GM21515 (cell line): ENCODE results near the gene SVEP1.
A peak's percentile ranks its signal among the peaks of the same experiment; 100 is the strongest.
"Not testable (repeated sequence)": the region's sequence is repeated elsewhere in the genome, so short reads cannot be mapped to it uniquely, and the experiment has no call there.

Experiments
- ATAC-seq: cut with Tn5 transposase; IDR thresholded peaks from one replicate; pipeline ENCODE4 v1.9.1; 2021; ENCODE audit not compliant: unreplicated experiment

Gene SVEP1

DNA sequence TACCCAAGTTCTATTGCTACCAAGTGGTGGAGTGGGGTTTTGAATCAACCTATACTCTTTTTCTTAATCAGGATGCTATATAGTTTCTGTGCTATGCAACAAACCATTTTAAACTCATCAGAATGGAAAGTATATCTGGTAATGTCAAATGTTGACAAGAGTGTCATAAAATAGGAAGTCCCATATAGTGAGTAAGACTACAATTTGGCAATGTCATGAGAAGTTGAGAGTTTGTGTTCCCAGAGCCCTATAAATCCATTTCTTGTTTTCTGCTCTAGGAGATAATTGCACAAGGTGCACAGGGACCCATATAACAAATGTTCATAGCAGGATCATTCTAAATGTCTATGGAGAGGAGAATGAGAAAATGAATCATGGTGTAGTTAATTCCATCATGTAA is 132.1 kb downstream of the SVEP1 start:
- ATAC-seq: no peak

DNA sequence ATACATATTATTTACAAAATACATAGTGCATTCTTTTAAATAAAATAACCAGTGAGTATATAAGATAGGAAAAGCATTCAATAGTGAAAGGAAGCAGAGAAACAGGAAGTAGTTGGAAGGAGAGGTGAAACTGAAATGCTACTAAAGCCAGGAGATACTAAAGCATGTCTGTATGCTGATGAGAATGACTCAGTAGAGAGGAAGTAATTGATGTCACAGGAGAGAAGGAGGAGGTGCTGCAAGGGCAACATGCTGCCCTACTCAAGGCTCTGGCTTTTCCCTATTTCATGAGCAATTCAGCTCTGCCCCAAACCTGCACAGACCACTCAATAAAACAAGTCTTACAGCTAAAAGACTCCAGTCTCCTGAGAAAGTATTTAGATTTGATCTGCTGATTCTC is 133.4 kb downstream of the SVEP1 start:
- no peak for ATAC-seq

DNA sequence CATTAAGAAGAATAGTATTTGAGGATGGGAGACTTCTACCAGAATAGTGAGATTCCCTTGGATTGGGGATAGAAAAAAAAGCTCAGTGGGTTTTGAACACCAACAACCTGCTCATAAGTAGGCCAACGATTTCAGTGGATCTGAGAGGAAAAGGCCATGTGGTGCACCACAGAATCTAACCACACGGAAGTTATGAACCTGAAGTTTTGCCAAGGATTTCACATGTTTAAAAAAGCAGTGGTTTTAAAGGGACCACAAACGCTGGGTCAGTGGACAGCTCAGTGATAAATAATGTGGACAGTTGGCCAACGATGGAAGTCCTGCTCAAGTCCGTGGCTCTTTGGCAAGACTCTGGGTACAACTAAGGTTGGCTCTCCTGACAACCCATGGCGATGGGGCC is 134.6 kb downstream of the SVEP1 start:
- ATAC-seq: no peak

DNA sequence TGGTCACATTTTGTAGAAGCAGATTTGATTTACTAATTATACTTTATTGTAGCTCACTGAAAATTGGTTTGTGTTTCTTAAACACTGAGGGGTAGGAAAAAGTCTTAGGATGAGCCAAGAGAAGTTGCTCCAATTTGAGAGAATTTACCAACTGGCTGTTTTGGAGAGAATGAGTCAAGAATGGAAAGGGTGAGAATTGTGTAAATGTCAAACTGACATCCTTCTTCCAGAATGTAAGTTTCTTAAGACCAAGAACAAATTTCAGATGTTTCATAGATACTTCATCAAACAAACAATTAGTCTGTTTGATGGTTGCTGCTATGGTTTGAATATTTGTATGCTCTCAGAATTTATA is 135.7 kb downstream of the SVEP1 start:
- ATAC-seq: no peak

DNA sequence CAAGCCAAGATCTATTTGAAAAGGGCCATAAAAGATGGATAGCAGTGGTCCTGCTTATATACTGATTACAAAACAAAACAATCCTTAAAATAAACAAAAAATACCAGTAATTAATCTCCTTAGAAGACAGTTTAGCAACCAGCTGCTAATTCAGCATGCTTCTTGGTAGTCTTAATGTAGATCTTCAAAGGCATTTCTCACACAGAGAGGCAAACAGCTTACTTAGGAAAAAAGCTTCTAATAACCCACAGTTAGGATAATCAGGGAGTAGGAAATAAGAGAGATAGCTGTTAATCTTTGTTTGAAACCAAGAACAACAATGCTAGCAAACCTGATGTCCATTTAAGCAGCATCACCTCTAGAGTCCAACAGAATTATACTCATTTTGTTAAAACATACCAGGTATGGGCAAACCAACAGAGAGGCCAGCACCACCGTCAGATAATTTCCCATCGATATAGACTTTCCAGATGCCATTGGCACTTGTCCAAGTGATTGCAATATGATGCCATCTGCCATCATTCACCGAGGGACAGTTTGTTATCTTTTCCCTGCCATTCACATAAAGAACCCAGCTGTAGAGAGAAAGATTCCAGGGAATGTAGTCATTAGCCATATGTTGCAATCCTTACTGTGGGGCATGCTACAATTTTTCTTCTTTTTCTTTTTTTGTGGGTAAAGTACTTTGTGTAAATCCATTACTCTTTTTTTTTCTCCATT is 136.2 kb downstream of the SVEP1 start:
- ATAC-seq: no peak

DNA sequence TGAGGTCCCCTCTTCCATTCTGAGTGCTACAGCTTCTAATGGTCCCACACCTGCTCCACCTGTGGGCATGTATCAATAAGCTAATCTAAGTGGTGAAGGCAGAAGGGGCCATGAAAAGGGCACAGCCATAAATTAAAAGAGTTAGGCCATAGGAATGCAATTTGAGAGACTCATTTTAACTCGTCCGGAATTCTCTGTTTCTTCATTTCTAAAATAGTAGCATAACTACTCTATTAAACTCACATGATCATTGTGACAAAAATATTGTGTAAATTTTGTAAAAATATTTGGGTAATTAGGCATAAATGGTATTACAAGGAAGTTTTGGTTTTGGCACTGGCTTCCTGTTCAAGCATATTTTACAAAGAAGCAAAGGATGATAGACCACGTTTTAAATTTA is 138.7 kb downstream of the SVEP1 start:
- no peak for ATAC-seq

DNA sequence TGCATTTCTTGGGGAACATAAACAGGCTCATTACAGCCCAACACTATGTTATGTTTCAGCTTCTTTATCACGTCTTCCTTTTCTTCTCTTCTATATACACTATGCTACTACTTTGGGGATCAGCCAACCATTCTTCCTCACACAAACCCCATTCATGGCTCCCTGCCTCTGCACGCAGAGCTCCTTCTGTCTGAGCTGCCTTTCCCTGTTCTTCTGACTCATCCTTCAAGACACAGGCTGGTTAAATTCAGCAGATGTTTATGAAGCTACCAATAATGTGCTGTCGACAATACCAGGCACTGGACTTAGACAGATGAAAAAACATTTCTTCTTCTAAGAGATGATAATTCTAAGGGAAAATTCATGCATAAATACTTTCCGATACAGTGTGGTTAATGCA is 139.4 kb downstream of the SVEP1 start:
- no peak for ATAC-seq

DNA sequence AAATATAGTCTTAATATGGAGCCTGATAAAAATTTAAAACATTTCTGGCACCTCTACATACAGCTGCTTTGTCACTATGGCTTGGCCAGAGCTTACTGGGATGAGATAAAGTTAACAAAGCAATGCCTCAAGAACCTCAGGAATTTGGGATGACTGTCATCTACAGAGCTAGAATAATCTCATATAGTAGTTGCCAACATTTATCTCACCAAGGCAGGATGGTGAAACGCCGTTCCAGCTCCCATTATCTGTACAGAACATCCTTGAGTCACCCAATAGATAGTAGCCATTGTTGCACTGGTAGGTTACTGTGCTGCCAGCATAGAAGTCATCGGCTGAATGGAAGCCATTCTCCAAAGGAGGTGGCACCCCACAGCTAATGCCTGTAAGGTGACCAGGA is 147.3 kb downstream of the SVEP1 start:
- no peak for ATAC-seq

DNA sequence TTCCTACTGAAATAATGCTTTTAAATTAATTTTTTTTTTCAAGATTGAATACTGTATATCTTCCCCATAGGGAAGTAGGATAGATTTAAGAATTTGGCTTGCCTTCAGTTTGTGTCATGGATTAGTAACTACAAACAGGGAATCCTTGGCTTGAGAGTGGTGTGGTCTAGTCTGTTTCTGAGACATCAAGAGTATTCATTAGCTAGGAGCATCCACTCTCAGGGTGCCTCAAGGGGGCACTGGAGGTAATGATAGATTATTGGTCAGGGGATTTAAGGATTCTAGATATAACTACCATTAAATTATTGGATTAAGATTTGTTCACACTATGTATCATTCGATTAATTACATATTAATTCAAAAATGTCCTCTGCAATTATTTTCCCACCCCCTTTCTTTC is 150.1 kb downstream of the SVEP1 start:
- no peak for ATAC-seq

DNA sequence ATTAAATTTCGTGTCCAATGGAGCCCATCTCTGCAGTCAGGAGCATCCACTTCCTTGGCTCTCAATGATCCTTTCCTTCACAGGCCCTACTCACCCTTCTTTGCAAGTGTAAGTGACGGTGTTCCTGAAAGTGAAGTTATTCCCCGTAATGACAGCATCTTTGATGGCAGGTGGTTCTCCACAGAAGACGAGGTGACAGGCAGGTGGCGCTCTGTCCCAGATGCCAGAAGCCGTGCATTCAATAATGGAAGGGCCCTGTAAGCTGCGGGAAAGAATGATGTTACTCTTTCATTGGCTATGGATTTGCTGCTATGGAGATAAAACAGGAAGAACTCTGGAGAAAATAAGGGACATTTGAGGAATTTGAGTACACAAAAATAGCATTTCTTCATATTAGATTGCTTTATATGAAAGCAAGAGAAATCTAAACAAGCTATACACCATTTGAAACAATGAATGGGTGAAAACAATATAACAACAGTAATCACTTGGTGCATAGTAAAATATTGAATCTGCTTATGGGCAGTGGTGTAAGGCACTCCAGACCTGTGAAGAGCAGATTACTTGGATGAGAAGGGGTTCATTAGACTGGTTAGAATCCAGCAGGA is 151.9 kb downstream of the SVEP1 start:
- peak; percentile 85 for ATAC-seq

DNA sequence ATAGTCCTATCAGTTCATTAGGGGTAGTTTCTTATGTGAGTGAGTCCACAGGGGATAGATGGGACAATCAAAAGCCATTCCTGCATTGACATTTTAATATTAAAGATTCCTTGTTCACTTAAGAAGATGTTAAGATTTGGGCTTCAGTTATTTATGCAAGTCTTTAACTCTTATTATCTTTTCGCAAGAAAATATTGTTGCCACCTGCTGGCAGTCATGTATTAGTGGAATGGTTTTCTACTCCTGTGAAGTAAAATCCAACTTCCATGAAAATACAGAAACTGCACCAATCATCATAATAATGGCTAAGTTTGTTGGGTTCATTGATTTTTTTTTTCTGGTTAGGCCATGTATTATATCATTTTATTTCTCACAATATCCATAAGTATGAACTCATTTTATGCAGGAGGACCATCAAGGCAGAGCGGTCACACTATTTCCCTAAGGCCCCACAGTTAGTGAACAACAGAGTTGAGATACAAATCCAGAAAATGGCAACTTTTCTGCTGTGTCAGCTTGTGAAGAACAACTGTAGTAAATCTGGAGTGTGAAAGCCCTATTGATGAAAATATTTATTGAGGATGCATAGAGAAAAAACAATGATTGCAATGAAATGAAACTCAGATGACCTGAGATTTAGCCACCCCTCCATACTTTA is 153.4 kb downstream of the SVEP1 start:
- ATAC-seq: no peak

DNA sequence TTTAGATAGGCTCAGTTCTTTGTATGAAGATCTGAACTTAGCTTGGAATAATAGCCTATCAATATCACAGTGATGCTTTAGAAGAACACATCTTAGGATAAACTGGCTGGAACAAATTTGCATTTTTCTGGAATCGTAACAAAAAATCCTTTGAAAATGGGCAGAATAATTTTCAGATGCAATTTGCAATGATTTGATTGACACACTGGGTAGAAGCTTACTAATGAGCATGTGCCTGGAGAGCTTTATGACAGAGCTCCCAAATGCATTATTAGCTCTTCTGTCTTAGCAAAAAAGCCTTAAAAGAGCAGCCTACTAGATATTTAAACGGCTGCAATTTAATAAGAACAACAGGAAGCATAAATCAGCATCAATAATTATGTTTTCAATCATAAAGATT is 165.1 kb downstream of the SVEP1 start:
- ATAC-seq: no peak

DNA sequence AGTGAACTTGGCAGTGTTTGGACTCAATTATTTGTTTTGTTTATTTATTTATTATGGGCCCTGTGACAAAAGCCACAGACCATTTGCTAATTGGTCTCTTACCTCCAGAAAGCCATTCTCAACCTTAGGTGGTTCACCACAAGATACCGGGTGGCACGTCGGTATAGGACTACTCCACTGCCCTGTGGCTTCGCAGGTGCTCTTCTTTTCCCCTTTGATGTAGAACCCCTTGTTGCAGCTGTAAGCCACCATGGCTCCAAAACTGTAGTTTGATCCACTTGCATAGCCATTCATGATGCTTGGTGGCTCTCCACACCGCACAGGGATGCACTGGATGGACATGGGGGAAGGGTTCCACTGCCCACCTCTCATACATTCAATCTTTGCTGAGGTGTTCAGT is 168.6 kb downstream of the SVEP1 start:
- ATAC-seq: no peak

DNA sequence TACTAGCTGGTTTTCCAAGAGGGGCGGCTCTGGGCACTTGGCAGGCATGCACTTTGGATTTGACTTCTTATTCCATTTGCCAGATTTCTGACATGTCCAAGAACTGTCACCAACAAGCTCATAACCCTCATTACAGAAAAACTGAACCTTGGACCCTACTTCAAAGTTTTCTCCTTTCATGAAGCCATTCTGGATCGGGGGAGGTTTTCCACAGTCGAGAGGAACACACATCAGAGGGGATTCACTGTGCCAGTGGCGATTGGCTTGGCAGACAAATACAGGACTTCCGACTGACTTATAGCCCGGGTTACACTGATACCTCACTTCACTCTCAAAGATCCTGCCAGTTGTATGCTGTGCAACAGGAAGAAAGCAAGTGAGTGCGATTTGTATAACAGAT is 170.9 kb downstream of the SVEP1 start:
- ATAC-seq: no peak

DNA sequence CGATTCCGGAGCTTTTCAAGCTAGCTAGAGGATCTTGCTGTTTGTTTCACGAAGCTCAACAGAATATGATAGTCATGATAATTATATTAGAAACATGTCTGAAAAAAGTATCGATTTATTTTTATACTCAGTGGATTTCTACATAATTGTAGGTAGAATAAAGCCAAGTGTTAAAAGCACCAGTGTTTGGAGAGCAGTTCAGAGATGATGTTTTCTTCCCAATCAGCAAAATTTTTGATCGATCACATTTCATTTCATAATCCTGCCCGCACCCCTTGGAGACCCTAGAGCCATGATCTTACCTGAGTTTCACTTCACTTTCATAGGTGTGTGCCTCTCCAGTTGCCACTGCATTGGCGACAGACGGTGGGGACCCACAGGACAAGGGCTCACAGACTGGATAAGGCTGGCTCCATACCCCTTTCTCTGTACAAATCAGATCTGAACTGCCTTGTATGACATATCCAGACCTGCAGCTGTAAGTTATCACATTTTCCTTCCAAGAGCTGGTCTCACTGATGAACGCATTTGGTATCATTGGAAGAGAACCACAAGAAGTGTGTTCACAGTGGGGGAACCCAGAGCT is 173.6 kb downstream of the SVEP1 start:
- no peak for ATAC-seq

DNA sequence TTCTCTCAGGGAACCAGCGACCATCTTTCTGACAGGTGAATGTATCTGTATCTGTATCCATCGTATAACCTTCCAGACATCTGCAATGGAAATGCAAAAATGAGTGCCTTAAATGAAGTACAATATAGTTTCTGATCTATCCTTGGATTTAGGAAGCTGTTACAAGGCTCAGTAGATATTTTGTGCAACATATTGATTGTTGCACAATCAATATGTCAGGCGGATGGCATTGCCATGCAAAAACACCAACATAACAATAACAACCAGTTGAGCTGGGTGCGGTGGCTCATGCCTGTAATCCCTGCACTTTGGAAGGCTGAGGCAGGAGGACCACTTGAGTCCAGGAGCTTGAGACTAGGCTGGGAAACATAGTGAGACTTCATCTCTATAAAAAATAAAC is 175.1 kb downstream of the SVEP1 start:
- no peak for ATAC-seq

DNA sequence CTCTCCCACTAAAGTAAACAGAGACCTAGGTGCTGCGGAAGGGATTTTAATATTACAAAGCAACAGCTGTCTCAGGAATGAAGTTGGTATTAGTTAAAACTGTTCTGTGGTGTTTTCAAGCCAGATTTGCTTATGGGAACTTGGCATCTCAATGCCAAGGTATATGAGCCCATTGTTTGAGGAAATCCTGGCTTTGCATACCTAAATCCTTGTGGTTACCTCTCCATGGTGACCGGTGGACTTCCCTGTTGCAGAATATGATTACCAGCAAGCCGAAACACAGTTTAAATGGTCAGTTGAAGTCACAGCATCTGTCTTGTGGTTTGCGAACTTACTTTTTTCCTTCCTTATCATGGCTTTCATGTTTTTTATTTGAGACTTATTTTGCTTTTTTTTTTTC is 179.6 kb downstream of the SVEP1 start:
- ATAC-seq: no peak

DNA sequence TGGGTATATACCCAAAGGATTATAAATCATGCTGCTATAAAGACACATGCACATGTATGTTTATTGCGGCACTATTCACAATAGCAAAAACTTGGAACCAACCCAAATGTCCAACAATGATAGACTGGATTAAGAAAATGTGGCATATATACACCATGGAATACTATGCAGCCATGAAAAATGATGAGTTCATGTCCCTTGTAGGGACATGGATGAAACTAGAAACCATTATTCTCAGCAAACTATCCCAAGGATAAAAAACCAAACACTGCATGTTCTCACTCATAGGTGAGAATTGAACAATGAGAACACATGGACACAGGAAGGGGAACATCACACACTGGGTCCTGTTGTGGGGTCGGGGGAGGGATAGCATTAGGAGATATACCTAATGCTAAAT is 180.5 kb downstream of the SVEP1 start:
- not testable (repeated sequence) for ATAC-seq

DNA sequence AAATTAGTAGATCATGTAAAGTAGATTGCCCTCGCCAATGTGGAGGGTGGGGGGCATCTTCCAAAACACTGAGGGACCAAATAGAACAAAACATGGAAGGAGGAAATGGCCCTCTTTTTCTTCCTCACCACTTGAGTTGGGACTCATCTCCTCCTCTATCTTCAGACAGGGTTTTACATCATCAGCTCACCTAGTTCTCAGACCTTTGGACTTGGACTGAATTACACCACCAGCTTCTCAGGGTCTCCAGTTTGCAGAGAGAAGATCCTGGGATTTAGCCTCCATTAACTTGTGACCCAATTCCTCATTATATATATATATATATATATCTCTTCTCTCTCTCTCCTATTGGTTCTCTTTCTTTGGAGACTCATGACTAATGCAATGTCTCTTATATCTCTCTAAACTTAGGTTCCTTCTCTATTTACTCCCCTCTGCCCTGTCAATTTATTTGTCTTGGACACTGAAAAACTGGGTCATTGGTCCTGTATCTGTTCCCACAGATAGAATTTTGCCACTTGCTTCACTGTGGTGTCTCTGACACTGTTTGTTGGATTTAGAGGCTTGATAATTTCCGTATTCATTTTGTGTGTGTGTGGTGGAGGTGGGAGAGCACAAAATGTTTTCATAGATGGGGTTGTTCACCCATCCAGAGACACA is 187.6 kb downstream of the SVEP1 start:
- no peak for ATAC-seq

DNA sequence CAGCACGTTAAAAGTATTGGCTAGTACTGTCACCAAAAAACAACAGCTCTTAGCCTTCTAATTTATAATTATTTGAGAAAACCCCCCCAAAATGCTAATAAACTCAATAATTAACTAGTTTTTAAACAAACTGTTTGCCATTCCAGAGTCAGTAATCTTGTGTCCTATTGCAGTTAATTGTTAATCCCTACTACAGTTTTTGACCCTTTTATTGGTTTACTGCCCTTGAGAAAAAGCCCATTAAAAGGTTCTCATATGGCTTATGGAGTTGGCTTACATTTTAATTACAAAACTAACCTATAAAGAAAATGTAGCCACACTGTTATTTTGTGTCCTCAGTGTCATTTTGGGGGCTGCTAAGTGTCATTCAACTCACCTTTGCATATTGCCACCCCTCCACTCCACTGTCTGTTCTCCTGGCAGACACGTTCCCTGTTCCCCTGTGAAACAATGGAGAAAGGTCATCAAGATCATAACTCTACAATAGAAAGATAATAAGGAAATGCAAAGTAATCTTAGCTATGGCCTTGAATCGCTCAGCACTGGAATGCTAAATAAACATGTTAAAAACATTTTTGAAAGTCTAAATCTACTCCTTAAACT is 190.3 kb downstream of the SVEP1 start:
- ATAC-seq: no peak

DNA sequence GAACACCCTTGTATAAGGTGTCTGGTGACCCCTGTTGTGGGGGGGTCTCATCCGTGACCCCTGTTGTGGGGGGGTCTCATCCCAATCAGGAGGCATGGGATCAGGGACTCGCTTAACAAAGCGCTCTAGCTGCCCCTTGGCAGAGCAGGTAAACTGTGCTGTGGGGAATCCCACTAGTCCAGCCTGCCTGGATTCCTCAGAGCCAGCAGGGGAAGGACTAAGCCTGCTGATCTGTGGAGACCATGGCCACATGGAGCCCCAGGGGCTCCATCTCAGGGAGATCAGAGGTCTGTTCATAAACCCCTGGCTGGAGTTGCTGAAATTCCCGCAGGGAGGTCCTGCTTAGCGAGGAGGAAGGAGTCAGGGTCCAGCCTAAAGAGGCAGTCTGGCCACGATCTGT is 196.1 kb downstream of the SVEP1 start:
- no peak for ATAC-seq
